ENCODE results near the gene CD200.

DNA sequence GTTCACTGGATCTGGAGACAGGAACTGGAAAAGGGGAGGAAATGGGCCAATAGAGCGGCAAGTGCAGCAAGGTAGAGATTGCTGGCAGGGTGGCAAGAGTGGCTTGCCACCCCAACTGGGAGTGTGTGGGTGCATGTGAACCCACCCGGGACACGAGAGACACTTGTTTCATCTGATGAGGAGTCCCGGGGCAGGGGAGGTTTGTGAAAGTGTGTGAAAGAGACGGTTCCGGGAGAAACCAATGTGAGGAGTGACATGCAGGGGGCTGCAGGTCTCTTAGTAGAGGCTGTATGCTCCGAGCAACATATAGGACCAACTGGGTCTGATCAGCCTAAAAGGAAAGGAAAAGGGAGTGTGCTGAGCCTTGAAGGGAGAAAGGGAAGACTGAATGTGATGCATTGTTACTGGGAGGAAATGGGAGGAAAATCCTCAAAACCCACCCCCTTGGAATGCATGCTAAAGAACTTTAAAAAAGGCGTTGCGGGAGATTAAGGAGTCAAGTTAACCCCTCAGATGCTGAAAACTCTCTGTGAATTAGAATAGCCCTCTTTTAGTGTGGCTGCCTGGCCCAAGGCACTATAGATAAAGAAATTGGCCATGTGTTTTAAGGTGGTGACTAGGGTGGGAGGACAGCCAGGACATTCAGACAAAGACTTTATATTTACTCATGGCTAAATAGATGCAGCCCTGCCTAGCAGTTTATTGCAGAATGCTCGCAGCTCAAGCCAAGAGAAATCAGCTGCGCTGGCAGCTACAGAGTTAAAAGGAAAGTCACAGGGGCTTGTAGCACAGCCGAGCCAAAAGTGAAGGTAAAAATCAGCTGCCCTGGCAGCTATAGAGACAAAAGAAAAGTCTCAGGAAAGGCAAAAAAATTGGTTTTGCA, 29.8 kb upstream of the CD200 start:
- TF ChIP-seq REST (IDR thresholded peaks at IDR 0.05; ENCODE audit: low read depth) = no peak
- TF ChIP-seq EP300 (IDR thresholded peaks at IDR 0.05; ENCODE audit: borderline replicate concordance) = no peak
- TF ChIP-seq, protein P1, sequence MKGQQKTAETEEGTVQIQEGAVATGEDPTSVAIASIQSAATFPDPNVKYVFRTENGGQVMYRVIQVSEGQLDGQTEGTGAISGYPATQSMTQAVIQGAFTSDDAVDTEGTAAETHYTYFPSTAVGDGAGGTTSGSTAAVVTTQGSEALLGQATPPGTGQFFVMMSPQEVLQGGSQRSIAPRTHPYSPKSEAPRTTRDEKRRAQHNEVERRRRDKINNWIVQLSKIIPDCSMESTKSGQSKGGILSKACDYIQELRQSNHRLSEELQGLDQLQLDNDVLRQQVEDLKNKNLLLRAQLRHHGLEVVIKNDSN (IDR thresholded peaks at IDR 0.05) = no peak
- TF ChIP-seq FOXM1 (IDR thresholded peaks at IDR 0.05; ENCODE audit: borderline replicate concordance, low read depth) = no peak
- no peak for TF ChIP-seq CREB1 (IDR thresholded peaks at IDR 0.05; ENCODE audit: low read depth)
- TF ChIP-seq RAD21 (IDR thresholded peaks at IDR 0.05; ENCODE audit: low read depth) = no peak
- TF ChIP-seq, protein P2, sequence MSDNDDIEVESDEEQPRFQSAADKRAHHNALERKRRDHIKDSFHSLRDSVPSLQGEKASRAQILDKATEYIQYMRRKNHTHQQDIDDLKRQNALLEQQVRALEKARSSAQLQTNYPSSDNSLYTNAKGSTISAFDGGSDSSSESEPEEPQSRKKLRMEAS (IDR thresholded peaks at IDR 0.05) = no peak
- TF ChIP-seq EGR1 (IDR thresholded peaks at IDR 0.05) = no peak
- TF ChIP-seq NFIC (IDR thresholded peaks at IDR 0.05) = no peak
- no peak for TF ChIP-seq YY1 (IDR thresholded peaks at IDR 0.05; ENCODE audit: low read depth)
- TF ChIP-seq TCF12 (IDR thresholded peaks at IDR 0.05; ENCODE audit: low read depth) = no peak
